C4-2B (cell line): ENCODE results near the gene TOP3B.

Source experiments
- H3K27ac ChIP-seq: fragments of 450-650 bp; 2 replicates; pipeline ENCODE4 v1.5.1; 2017
- CTCF ChIP-seq: fragments of 450-650 bp; conservative IDR thresholded peaks from 2 replicates; pipeline ENCODE4 v1.5.1; 2017; ENCODE audit warnings: mild to moderate bottlenecking
- ZFX ChIP-seq: fragments of 450-650 bp; IDR thresholded peaks from 2 replicates; pipeline ENCODE4 v1.6.1; 2017

The TOP3B gene

GRCh38 chr22:22019659-22020424, 37.3 kb upstream of the TOP3B start:
- TF ChIP-seq CTCF (no peak), ZFX (no peak)

GRCh38 chr22:22018825-22019658, 36.5 kb upstream of the TOP3B start:
- no peak overlapping the region for H3K27ac ChIP-seq
- no peak for TF ChIP-seq CTCF
- TF ChIP-seq ZFX: no peak

More at GRCh38 chr22:22019659-22020424, 37.3 kb upstream of the TOP3B start:
- no peak overlapping the region for H3K27ac ChIP-seq

GRCh38 chr22:22015631-22016030, 33.0 kb upstream of the TOP3B start:
- no peak overlapping the region for H3K27ac ChIP-seq
- TF ChIP-seq CTCF (no peak), ZFX (no peak)

- TF ChIP-seq ZFX (no peak), CTCF (no peak)
- no peak overlapping the region for H3K27ac ChIP-seq
Observed at GRCh38 chr22:22014285-22014659, 31.7 kb upstream of the TOP3B start.

- no peak overlapping the region for H3K27ac ChIP-seq
- TF ChIP-seq CTCF (no peak), ZFX (no peak)
Observed at GRCh38 chr22:22013559-22014284, 31.1 kb upstream of the TOP3B start.

GRCh38 chr22:22011964-22012363, 29.4 kb upstream of the TOP3B start:
- TF ChIP-seq CTCF: no peak
- no peak for TF ChIP-seq ZFX
- H3K27ac ChIP-seq: no peak overlapping the region

GRCh38 chr22:22010358-22010757, 27.8 kb upstream of the TOP3B start:
- TF ChIP-seq ZFX (no peak), CTCF (no peak)

More at GRCh38 chr22:22010358-22010757, 27.8 kb upstream of the TOP3B start:
- no peak overlapping the region for H3K27ac ChIP-seq
